ENCODE results near the gene NR1D2.
"Not testable (repeated sequence)": the region's sequence is repeated elsewhere in the genome, so short reads cannot be mapped to it uniquely, and the experiment has no call there.

Gene NR1D2

GRCh38 chr3:24023197-24023596 lies 78.1 kb downstream of the NR1D2 start:
- no peak for DNase-seq (ENCODE audit: low read depth)
- TF ChIP-seq, protein P1, sequence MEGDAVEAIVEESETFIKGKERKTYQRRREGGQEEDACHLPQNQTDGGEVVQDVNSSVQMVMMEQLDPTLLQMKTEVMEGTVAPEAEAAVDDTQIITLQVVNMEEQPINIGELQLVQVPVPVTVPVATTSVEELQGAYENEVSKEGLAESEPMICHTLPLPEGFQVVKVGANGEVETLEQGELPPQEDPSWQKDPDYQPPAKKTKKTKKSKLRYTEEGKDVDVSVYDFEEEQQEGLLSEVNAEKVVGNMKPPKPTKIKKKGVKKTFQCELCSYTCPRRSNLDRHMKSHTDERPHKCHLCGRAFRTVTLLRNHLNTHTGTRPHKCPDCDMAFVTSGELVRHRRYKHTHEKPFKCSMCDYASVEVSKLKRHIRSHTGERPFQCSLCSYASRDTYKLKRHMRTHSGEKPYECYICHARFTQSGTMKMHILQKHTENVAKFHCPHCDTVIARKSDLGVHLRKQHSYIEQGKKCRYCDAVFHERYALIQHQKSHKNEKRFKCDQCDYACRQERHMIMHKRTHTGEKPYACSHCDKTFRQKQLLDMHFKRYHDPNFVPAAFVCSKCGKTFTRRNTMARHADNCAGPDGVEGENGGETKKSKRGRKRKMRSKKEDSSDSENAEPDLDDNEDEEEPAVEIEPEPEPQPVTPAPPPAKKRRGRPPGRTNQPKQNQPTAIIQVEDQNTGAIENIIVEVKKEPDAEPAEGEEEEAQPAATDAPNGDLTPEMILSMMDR (IDR thresholded peaks at IDR 0.05; ENCODE audit: control insufficient read depth, insufficient read depth, low read depth, low read length, missing control alignments): no peak
- no peak overlapping the region for H3K4me3 ChIP-seq (ENCODE audit: control insufficient read depth, low read depth, low read length)

GRCh38 chr3:24025805-24026204 lies 80.7 kb downstream of the NR1D2 start:
- H3K4me3 ChIP-seq (ENCODE audit: control insufficient read depth, low read depth, low read length): no peak overlapping the region
- TF ChIP-seq, protein P1 (IDR thresholded peaks at IDR 0.05; ENCODE audit: control insufficient read depth, insufficient read depth, low read depth, low read length, missing control alignments): no peak
- no peak for DNase-seq (ENCODE audit: low read depth)

- not testable (repeated sequence) for H3K4me3 ChIP-seq (ENCODE audit: control insufficient read depth, low read depth, low read length); DNase-seq (ENCODE audit: low read depth)
These were observed 81.6 kb downstream of the NR1D2 start for GRCh38 chr3:24026665-24027064.

- no peak overlapping the region for H3K4me3 ChIP-seq (ENCODE audit: control insufficient read depth, low read depth, low read length)
- no peak for DNase-seq (ENCODE audit: low read depth)
- TF ChIP-seq, protein P1 (IDR thresholded peaks at IDR 0.05; ENCODE audit: control insufficient read depth, insufficient read depth, low read depth, low read length, missing control alignments): no peak
These were observed 82.9 kb downstream of the NR1D2 start for GRCh38 chr3:24027946-24028345.
